ENCODE measurements around the gene GPC6.
A peak's percentile ranks its signal among the peaks of the same experiment; 100 is the strongest.

Gene GPC6

DNA sequence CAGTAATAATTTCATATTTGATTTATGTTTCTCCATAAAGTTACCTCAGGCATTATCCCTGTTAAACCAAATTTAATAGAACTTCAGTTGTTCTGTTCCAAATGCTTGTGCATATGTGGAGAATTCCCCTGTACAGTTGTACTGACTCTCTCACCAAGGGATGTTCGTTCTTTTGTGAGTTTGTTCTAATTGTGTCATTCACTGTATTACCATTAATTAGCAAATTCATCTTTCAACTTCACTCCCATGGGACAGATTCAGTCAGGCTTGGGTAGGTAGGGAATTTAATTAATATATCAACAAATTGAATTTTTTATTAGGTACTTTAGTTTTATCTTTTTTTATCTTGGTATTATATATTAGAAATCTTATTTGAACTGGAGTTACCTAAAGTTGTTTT is 987.5 kb downstream of the GPC6 start:
- no peak for DNase-seq (ENCODE audit: extremely low read depth, low read depth)
- TF ChIP-seq, protein P1, sequence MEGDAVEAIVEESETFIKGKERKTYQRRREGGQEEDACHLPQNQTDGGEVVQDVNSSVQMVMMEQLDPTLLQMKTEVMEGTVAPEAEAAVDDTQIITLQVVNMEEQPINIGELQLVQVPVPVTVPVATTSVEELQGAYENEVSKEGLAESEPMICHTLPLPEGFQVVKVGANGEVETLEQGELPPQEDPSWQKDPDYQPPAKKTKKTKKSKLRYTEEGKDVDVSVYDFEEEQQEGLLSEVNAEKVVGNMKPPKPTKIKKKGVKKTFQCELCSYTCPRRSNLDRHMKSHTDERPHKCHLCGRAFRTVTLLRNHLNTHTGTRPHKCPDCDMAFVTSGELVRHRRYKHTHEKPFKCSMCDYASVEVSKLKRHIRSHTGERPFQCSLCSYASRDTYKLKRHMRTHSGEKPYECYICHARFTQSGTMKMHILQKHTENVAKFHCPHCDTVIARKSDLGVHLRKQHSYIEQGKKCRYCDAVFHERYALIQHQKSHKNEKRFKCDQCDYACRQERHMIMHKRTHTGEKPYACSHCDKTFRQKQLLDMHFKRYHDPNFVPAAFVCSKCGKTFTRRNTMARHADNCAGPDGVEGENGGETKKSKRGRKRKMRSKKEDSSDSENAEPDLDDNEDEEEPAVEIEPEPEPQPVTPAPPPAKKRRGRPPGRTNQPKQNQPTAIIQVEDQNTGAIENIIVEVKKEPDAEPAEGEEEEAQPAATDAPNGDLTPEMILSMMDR (IDR thresholded peaks at IDR 0.05; ENCODE audit: low read depth, low read length): no peak

DNA sequence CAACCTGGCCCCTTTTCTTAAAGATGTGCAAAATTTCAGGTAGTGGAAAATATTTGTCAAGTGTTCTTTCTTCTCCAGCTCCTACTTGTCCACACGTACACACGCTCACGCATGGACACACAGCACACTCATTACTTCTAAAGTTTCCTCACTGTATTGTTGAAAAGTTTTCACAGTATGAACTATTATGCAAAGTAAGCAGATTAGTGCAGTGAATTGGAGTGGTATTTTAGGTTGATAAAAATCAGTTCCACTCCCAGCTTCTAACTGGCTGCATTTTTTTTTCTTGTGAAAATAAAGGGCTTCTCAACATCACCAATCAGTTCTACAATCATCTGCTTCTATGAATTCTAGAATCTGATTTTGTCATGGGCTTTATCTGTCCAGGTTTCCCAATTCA is 988.4 kb downstream of the GPC6 start:
- DNase-seq (ENCODE audit: extremely low read depth, low read depth): no peak
- TF ChIP-seq, protein P1 (IDR thresholded peaks at IDR 0.05; ENCODE audit: low read depth, low read length): no peak

DNA sequence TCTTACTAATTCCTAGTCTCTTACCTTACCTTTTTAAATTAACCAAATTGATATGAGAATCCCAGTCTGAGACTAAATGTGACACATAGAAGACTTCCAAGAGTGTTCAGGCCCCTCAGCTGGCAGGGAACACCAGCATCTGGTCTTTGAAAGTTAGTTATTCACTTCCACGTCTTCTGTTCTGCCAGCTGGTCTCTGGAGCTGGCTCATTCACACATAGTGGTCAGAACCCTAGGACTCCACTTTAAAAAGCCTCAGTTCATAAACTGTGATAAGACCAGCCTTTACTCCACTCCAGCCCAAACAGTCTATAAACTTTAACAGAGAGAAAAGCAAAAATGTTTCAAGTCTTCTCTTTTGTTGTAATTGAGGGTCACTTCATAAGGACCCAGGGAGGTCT is 989.9 kb downstream of the GPC6 start:
- TF ChIP-seq, protein P1 (IDR thresholded peaks at IDR 0.05; ENCODE audit: low read depth, low read length): no peak
- no peak for DNase-seq (ENCODE audit: extremely low read depth, low read depth)

DNA sequence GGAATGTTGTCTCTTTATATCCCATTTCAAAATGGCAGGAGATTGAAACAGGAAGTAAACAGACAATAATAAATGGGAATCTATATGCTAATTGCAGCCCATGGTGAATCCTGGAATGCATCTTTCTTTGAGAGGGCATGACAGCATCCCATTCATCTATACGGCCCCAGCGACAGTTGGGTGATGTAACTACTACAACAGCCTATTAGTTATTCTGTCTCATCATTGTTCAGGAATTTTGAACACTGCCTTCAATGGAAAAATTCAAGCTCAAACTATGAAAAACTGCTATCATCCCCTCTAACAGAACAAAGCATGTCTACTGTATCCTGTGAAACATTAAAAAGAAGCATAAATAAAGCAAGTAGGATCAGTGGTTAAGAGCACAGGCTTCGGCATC is 990.8 kb downstream of the GPC6 start:
- no peak for DNase-seq (ENCODE audit: extremely low read depth, low read depth)
- TF ChIP-seq, protein P1 (IDR thresholded peaks at IDR 0.05; ENCODE audit: low read depth, low read length): no peak

DNA sequence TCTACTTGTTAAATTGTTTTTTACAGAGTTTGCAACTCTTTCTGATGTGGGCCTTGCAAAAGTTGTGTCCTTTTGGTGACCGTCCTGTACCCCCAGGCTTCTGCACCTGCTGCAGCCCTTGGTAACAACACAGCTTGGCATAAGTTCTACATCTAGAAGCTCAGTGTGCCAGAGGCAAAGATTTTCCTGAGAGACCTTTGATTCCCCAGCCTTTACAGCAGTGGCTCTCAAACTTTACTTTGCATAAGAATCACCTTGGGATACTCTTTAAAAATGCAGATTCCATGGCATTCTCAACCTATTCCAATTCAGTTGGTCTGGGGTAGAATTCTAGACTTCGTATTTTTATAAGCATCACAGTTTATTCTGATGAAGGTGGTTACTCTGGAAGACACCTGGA is 991.9 kb downstream of the GPC6 start:
- no peak for DNase-seq (ENCODE audit: extremely low read depth, low read depth)
- TF ChIP-seq, protein P1 (IDR thresholded peaks at IDR 0.05; ENCODE audit: low read depth, low read length): no peak

DNA sequence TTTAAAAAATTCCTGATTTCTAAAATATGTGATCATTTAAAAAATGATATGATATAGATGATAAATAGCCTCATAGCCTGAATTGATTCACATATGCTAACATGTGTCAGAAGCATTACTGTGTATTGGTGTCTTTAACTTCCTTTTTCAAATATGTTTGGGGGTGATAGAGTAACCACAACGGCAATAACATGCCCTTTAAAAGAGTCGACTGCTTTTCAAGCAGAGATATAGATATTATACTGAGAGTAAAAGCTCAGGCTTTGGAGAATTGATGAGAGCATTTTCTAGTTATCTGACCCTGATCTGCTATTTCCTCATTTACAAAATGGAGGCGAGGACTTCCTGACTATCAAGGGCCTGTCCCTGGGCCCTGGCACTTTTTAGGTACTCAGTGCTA is 992.3 kb downstream of the GPC6 start:
- no peak for DNase-seq (ENCODE audit: extremely low read depth, low read depth)
- TF ChIP-seq, protein P1 (IDR thresholded peaks at IDR 0.05; ENCODE audit: low read depth, low read length): no peak

DNA sequence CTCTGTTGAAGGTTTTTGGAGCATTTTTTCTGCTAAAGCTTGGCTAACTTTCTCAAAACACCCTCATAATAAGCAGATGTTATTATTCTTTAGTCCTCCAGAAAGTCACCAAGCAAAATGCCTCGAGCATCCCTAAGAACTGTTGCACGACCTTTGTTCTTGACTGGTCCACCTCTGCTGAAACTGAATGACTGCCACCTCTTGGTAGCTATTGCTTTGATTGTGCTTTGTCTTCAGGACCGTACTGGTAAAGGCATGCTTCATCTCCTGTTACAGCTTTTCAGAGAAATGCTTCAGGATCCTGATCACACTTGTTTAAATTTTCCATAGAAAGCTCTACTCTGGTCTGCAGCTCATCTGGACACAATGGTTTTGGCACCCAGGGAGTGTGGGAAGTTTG is 998.1 kb downstream of the GPC6 start:
- DNase-seq (ENCODE audit: extremely low read depth, low read depth): no peak
- TF ChIP-seq, protein P1 (IDR thresholded peaks at IDR 0.05; ENCODE audit: low read depth, low read length): peak; percentile 1

Data from AG09319 (cell line).